Stimulated activated CD8-positive, alpha-beta memory T cell treated with anti-CD3 and anti-CD28 coated beads, Interleukin-7, amount 100 ng/mL, for 4 hours (primary cell): ENCODE results near the gene SLC2A14.
"Not testable (repeated sequence)": the region's sequence is repeated elsewhere in the genome, so short reads cannot be mapped to it uniquely, and the experiment has no call there.

Experiments
- DNase-seq, 2 donors: peaks; one replicate each; pipeline ENCODE4 v3.0.0-alpha.2; 2020; ENCODE audit warnings: low read depth in 2 of 2

Gene SLC2A14

GRCh38 chr12:7870335-7870734 lies 2.4 kb downstream of the SLC2A14 start:
- no peak for DNase-seq

- DNase-seq, result no peak
Observed at GRCh38 chr12:7869137-7869536, 3.6 kb downstream of the SLC2A14 start.

GRCh38 chr12:7868391-7868790 lies 4.3 kb downstream of the SLC2A14 start:
- DNase-seq, result no peak

GRCh38 chr12:7864601-7865150 lies 8.0 kb downstream of the SLC2A14 start:
- DNase-seq, result no peak

- peak; percentile 7 to 8 for DNase-seq
Observed at GRCh38 chr12:7862814-7863348, 9.8 kb downstream of the SLC2A14 start.

GRCh38 chr12:7862301-7862700 lies 10.4 kb downstream of the SLC2A14 start:
- not testable (repeated sequence) for DNase-seq

- no peak for DNase-seq
Observed at GRCh38 chr12:7859552-7859951, 13.2 kb downstream of the SLC2A14 start.

GRCh38 chr12:7857971-7858370 lies 14.7 kb downstream of the SLC2A14 start:
- DNase-seq, result no peak

GRCh38 chr12:7856516-7856915 lies 16.2 kb downstream of the SLC2A14 start:
- no peak for DNase-seq

- no peak for DNase-seq
Observed at GRCh38 chr12:7853557-7853956, 19.2 kb downstream of the SLC2A14 start.

- DNase-seq, result not testable (repeated sequence)
Observed at GRCh38 chr12:7851622-7852081, 21.1 kb downstream of the SLC2A14 start.

- not testable (repeated sequence) for DNase-seq
Observed at GRCh38 chr12:7850099-7850498, 22.6 kb downstream of the SLC2A14 start.

- not testable (repeated sequence) for DNase-seq
Observed at GRCh38 chr12:7848098-7848422, 24.7 kb downstream of the SLC2A14 start.

- DNase-seq, result not testable (repeated sequence)
Observed at GRCh38 chr12:7847226-7848097, 25.3 kb downstream of the SLC2A14 start.

- DNase-seq, result no peak
Observed at GRCh38 chr12:7844116-7844515, 28.6 kb downstream of the SLC2A14 start.

- DNase-seq, result not testable (repeated sequence)
Observed at GRCh38 chr12:7843583-7843982, 29.1 kb downstream of the SLC2A14 start.

- not testable (repeated sequence) for DNase-seq
Observed at GRCh38 chr12:7843149-7843548, 29.6 kb downstream of the SLC2A14 start.

GRCh38 chr12:7842444-7842843 lies 30.3 kb downstream of the SLC2A14 start:
- not testable (repeated sequence) for DNase-seq

GRCh38 chr12:7839848-7840247 lies 32.9 kb downstream of the SLC2A14 start:
- DNase-seq, result not testable (repeated sequence)

GRCh38 chr12:7839226-7839625 lies 33.5 kb downstream of the SLC2A14 start:
- not testable (repeated sequence) for DNase-seq

GRCh38 chr12:7837366-7837765 lies 35.3 kb downstream of the SLC2A14 start:
- DNase-seq, result no peak

GRCh38 chr12:7835766-7836165 lies 36.9 kb downstream of the SLC2A14 start:
- no peak for DNase-seq

GRCh38 chr12:7835116-7835515 lies 37.6 kb downstream of the SLC2A14 start:
- no peak for DNase-seq
